Forelimb muscle (tissue), 1 donor: Measurements from ENCODE around the gene MYO10. TPM values are rescaled to one million over a fixed set of nuclear protein-coding genes. Genes with fewer than 3 reads are reported as not detected.

Source experiments
- DNase-seq: peaks from one replicate; pipeline ENCODE4 v3.0.0-alpha.2; 2013; ENCODE audit warnings: low read depth
- polyA plus RNA-seq: library from polyadenylated mRNA; unstranded; fragments of 120-200 nt; gene quantifications from one replicate; pipeline ENCODE4 v1.2.1, GENCODE V29; 2013; ENCODE audit not compliant: insufficient read length

The MYO10 gene
- polyA plus RNA-seq, 1 donor = 27.2 TPM

DNA sequence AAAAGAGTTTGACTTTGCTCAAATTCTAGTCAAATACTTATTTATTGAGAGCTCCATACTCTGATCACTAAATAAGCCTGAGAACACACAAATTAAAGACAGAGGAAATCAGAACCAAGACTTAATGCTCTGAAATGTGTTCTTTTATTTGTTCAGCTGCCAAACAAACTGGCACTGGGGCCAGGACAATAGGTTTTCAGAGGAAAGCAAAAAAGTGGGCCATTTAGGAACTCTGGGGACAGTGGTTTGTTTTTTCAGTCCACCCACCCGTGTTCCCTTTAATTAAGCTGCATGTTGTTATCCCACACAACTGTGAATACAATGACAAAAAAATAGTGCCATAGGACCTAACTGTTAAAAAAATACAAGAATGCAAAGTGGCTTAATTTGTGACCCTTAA, 223.9 kb downstream of the MYO10 start:
- DNase-seq = no peak

DNA sequence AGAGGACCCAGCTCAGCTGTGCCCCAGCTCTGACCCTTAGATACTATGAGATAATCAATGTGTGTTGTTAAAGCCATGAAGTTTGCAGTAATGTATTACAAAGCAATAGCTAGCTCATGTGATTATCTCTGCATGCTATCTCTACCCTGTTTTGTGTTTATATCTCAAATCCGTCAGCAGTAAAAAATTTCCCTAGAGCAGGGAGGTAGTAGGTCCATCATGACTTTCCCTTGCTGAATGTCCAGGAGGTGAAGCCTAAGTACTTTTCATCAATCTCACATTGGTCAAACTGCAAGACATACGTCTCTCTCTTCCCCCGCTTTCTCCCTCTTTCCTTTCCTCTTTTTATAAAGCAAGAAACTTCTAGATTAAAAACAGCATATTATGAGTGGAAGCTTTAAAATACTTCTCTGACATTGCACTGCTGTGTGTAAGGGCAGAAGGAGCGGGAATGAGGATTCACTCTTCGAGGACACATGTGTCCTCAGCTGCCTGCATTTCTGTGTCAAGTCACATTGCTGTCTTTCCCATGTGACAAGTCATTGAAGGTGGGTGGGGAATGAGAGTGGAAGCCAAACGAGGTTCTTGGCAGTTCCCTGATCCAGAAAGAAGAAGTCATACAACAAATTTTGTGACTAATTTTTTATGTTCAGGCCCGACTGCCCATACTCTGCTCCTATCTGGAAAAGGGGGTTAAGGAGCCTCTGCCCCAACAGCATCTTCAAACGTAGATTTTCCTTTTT, 226.2 kb downstream of the MYO10 start:
- no peak for DNase-seq

DNA sequence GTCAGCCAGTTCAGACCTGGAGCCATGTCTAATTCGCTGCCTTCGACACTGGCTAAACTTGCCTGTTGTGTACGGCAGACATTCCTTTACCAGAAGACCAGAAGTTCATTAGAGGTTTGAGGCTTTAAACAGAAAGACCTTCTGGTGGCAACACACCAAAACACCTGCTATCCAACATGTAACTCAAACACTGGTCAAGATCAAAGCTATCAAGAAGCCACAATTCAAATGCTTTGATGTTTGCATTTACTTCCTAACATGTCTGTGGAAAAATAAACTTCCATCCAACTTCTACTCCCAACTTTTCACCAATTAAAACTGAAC, 228.3 kb downstream of the MYO10 start:
- no peak for DNase-seq

DNA sequence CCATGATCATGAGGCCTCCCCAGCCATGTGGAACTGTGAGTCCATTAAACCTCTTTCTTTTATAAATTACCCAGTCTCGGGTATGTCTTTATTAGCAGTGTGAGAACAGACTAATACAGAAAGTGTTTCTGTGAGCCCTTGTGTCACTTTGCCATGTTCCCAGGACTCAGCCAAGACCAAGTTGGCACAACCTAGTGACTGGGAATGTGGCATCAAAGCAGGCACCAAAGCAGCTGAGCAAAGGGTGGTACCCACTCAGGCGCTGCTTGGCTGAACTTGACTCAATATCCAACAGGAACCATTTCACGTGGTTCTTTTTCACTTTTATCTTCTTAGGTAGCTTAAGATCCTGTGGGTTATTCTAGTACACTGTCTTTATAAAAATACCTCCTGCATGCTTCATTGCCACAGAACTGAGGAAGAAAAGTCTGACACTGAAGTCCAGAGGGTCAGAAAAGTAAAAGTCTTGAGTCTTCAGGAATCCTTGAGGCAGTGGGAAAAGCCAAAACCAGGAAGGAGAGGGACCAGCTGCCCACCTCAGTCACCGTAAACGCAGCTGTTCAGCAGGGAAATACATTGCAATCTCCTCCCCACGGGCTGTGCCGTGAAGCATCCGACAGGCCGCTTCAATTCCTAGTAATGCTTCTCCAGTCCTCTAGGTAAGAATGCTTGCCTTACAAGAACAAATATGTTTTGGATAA, 228.8 kb downstream of the MYO10 start:
- no peak for DNase-seq

DNA sequence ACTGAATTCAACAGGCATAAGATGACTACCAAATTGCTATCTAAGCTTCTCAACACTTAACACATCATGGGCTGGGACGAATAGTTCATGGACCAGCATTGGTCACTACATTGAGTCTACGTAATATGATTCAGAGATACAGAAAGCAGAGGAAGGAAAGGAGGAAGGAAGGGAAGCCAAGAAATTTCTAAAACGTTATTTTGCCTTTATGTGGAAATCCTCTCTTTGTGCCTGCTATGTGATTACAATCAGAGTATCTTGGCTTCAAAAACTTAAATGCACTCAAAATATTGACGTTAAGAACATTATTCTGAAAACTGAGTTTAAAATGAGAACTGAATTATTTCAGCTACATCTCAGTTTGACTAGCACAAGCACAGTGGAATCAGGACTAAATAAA, 231.1 kb downstream of the MYO10 start:
- DNase-seq = no peak

DNA sequence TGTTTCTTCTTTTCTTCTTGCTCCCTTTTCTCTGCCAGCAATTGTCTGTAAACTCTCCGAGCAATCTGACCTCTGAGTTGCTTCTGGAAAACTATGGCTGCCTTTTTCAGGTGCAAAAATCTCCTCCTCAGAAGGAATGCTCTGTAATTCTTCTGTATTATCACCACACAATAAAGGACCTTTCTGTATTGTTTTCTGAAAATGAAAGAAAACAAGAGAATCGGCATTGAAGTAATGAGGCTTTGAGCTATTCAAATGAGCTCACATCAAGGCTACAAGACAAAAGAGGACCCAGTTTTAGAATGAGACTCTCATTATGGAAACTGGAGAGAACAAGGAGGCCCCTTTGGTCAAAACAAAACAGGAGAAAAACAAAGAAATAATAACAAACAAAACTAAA, 233.1 kb downstream of the MYO10 start:
- no peak for DNase-seq

DNA sequence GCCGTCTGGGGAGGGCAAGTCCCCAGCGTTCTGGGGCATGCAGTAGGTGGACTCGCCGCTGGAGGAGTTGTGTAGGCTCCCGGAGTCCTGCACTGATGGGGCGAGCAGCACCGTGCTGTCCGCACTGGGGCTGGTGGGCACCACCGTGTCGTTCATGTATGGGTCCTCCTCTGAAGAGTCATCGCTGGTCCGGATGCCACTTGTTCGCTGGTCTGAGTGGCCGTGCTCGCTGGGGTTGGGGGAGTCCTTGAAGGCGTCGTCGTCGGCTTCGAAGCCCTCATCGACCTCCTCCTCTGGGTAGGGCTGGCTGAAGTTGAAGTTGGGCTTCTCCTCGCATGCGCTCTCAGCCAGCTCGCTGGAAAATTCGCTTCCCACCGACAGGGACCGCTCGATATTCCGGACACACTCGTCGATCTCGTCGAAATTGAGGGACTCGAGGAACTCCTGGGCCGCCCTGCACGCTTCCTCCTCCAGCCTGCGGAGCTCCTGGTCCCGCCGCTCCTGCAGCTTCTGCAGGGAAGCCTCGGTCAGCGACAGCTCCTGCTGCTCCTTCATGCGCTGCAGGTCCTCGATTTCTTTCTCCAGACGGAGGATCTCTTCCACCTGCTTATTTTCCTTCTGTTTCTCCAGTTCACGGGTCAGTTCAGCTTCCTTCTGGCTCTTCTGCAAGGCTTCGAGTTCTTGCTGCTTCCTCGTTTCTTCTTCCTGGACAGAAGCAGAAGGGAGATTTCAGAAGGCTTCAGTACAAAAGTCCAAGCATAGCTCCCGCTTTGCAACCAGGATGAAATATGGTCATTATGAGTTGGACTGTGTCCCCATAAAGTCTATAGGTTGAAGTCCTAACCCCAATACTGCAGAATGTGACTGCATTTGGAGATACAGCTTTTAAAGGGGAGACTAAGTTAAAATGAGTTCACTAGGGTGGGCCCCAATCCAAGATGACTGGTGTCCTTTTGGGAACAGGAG, 234.7 kb downstream of the MYO10 start:
- no peak for DNase-seq

DNA sequence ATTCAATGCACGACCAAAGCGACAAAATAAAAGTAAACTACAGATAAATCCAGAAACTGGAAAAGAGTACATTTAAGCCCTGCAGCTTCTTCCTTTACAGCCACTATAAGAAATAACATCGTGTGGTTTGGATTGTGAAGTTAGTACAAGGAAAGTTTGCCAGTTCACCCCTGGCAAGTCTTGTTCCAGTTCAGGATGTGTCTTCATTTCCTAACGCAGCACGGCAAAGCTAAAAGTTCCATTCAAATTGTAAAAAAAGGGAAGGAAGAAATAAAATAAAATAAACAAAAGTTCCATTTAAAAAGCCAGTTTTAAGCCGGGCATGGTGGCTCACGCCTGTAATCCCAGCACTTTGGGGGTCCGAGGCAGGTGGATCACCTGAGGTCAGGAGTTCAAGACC, 236.0 kb downstream of the MYO10 start:
- no peak for DNase-seq

DNA sequence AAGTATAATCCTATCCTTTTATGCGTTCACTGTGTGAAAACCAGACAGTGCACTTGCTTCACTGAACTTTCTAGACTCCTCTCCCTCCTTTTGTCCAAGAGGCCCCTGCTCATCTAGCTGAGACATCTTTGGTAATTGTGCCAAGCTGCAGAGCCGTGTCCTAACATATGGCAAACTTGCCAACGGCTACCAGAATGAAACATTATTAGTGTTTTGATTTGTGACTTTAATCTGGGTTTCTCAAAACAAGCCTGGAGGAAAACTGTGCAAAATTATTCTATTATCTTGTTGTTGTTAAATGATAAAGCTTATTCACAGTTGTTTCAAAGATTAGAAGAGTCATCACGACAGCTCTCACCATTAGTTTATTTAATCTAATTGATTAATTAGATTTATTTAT, 240.3 kb downstream of the MYO10 start:
- no peak for DNase-seq

DNA sequence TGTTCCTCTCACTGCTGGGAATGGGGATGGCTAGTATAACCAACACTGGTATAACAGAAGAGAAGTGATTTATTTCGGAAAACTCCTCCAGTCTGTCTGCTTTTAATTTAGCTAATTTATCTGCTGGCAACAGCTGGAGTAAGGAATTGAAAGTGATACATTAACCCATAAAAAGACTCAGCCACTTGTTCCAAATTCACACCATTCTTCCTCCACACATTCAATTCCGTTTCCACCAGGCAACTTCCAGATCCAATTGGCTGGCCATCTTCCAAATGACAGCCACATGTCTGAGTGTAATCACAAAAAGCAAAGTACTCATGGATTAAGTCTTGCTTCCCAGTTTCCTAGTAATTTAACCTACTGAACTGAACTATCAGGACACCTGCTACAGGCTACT, 242.2 kb downstream of the MYO10 start:
- no peak for DNase-seq

DNA sequence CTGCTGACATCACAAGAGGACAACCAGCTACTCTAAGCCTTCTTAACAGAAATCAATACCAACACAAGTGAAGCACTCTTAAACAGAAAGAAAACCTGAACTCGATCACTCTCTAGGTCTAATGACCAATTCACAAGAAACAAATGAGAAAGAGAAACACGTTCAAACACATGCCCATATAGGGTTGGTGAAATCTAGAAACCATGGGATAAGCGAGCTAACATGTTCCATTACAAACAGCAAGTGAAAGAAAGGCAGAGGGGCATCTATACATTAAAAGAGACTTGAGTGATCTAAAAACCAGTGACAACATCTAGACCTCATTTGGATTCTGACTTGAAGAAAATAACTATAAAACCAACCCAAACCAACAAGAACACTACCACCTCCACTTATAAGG, 244.4 kb downstream of the MYO10 start:
- DNase-seq = no peak

DNA sequence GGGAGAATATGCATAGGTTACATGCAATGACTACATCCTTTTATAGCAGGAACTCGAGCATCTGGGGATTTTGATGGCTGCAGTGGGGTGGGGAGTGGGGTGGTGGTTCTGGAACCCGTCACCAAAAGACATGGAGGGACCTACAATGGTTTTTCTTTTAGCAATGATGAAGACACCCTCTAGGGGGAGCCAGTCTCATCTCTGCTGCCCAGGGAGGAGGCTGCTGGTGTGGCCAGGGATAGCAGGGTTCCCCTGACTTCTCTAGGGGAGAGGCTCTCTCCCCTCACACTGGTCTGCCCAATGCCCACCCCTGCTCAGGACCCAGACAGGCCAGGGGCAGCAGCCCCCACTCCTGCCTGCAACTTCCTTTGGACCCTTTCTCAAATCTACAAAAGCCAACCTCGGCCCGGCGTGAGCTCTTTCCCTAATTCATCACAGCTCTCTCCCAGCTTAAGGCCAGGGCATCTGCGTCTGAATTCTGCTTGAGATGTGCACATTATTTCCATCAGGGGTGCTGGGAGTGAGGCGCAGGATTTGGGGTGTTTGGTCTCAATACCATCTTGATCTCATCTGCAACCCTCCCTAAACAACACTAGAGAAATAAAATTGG, 245.7 kb downstream of the MYO10 start:
- DNase-seq = no peak

DNA sequence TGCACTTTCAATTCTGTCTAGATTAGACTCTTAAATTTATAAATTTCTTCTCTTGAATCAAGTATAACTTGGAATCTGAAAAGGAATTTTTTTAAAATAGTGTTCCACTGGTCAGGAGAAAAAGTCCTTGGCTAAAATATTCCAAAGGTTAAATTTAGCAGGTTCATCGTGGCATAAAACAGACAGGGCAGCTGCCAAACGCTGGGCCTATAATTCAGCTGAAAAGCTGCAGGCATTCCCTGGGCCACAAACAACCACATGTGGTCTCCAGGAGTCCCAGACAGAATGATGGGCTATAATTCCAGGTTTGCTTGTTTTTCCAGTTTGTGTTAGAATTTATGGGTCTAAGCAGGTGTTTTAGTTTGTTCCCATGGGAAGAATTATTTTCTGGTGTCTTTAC, 248.2 kb downstream of the MYO10 start:
- DNase-seq = no peak

DNA sequence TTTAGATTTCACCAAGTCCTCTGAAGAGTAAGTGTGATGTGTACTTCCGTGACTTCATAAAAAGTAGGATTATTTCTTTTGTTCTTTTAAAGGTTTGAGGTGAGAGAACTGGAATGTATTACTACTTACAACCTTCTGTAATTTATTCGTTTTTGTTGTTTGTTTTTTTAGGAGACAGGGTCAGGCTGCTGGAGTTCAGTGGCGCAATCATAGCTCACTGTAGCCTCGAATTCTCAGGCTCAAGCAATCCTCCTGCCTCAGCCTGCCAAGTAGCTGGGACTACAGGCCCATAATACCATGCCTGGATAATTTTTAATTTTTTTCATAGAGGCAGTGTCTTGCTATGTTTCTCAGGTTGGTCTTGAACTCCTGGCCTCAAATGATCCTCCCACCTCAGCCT, 251.0 kb downstream of the MYO10 start:
- no peak for DNase-seq

DNA sequence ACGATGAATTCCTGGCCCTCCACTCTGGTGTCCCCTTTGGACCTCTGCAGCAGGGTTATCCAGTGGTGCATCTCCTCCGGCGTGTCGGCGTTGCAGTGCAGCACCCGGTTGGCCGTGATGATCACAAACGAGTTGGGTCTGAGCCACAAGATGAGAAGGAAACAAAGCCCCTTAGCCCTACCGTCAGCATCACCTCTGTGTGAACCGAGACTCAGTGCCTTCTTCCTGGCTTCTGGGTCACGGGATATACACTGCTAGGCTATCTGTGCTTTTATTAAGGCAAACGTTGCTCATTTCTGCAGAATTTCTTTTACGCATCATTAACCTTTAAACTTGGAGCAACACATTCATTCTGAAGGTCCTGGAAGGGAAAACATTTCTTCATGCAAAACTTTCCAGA, 254.2 kb downstream of the MYO10 start:
- no peak for DNase-seq

DNA sequence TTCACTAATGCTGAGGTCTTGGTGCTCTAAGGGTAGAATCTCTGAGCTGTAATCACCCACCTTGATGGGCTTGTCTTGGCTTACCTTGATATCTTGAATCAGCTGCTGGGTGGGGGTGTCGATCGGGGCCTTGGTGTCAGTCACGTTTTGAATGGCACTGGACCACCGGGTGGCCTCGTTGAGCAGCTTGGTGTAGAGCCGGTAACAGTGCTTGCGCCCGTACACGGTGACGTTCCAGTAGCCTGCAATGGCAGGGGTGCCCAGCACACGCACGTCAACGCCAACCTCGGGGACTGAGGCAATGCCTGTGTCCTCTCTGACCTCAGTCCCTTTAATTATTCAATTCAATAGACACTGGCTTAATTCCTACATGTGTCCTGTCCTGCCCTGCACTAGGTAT, 256.2 kb downstream of the MYO10 start:
- no peak for DNase-seq

DNA sequence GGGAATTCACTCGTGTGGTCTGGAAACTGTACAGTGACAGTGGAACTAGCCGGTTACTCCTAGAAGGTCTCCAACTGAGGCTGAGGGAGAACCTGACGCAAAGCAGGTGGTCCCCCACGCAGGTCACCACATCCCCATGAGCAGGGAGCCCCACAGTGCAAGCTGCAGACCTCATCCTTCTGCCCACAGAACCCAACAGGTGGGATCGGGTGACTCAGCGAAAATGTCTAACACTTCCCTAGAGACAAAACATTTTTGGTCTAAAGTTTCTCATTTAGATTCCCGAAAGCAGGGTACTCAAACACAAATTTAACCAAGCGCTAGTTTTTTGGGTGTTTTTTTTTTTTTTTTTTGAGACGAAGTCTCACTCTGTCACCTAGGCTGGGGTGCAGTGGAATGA, 256.9 kb downstream of the MYO10 start:
- DNase-seq = no peak

DNA sequence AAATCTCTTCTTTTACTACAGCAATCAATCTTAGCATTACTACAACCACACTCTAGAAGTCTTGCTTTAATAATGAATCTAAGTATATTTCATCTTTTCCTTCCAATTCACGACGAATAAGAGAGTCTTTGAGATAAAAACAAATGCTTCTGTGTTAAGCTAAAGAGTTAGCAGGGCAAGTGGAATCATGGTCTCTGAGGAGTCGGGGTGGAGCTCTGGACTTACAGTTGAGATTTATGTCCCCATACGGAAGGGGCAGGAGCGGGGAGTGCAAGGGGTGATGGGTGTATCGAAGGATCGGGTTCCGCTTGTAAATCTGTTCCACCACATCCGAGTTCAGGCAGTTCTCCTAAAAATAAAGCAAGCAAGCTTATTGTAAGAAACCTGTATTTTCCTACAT, 260.3 kb downstream of the MYO10 start:
- no peak for DNase-seq

DNA sequence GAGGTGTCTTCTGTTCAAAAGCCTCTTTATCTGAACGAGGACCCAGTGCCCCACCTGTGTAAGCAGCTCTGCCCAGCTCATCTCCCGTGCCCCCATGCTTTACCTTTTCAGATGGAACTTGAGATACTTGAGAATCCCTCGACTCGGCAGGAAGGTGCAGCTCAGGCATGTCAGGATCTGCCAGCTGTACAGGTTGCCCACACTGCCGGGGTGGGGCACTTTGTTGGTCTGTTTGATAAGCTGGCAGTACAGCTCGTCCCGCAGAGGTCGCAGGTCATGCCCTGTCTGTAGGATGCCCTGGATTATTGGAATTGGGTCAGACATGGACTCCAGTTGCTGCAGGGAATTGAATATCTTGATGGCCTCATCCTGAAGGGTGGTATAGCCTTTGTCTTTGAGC, 261.3 kb downstream of the MYO10 start:
- no peak for DNase-seq

DNA sequence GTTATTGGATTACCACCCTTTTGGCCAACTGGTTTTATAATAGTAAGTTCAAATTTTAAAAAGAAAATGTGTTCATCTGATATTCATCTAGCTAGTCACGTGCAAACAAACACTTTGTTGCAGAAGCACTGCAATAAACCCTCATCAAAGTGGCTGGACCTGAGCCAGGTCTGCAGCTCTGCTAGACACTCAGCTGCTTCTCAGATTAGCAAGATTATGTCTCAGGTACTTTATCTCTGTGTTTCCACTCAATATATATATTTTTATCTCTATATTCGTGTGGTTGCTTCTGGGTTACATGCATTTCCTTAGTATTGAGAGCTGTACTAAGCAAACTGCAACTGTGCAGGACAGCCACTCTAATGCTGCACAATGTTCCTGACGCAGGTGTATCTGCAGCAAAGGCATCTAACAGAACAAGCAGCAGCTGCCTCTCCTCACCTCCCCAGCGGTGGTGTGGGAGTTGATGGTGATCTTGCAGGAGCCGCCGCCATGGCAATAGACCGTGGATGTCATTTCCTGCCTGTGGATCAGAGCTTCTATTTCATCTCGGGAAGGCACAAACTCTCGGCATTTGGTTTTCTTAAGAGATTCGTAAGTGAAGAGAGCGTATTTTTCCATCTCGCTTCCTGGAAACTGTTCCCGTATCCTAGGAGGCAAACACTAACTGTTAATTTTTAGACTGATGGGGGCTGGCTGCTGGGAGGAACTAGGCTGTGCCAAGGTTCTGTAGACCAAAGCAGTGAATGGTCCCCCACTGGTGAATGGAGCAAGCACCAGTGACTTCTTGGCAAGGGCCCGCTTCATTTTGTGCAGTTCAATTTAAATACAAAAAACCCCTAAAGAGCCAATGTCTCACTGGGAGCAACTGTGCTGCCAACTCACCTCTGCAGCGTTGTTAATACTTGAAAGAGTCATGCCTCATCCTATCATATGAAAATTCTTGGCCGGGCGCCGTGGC, 262.6 kb downstream of the MYO10 start:
- DNase-seq = no peak

DNA sequence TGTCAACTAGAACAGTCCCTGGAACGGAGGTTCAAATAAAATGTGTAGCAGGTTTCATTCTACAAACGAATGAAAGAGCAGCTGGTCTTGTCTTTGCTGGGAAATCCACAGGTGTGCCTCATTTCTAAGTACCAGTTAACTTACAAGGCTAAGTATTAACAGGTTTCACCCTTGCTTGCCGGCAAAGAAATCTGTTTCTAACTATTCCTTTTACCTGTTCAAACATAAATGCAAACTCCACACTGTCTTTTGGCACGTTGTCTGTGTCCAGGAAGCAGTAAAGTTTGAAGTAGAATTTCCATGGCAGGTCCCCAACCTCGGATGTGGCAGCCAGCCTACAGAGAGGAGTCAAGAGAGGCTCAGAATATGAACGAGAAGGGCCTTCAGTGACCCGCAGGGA, 264.9 kb downstream of the MYO10 start:
- no peak for DNase-seq
